Fibroblast of skin of back (primary cell): ENCODE data around the gene TNNI3K.

Experiments used
- DNase-seq: peaks from one replicate; pipeline ENCODE4 v3.0.0-alpha.2; 2013

TNNI3K gene

GRCh38 chr1:74286414-74286813 is 51.2 kb downstream of the TNNI3K start:
- DNase-seq, result no peak

- no peak for DNase-seq
These were observed 79.3 kb downstream of the TNNI3K start for GRCh38 chr1:74314438-74314837.

GRCh38 chr1:74316302-74316701 is 81.1 kb downstream of the TNNI3K start:
- DNase-seq, result no peak

GRCh38 chr1:74317663-74318062 is 82.5 kb downstream of the TNNI3K start:
- DNase-seq, result no peak

- no peak for DNase-seq
These were observed 88.8 kb downstream of the TNNI3K start for GRCh38 chr1:74323937-74324473.

- DNase-seq, result no peak
These were observed 89.7 kb downstream of the TNNI3K start for GRCh38 chr1:74324684-74325448.

GRCh38 chr1:74328851-74329250 is 93.7 kb downstream of the TNNI3K start:
- no peak for DNase-seq

- no peak for DNase-seq
These were observed 98.1 kb downstream of the TNNI3K start for GRCh38 chr1:74333244-74333643.

GRCh38 chr1:74334147-74334546 is 99.0 kb downstream of the TNNI3K start:
- DNase-seq, result peak; percentile 52

- DNase-seq, result no peak
These were observed 105.5 kb downstream of the TNNI3K start for GRCh38 chr1:74340656-74341055.

GRCh38 chr1:74341702-74342339 is 106.6 kb downstream of the TNNI3K start:
- DNase-seq, result no peak

- DNase-seq, result peak; percentile 11
These were observed 108.0 kb downstream of the TNNI3K start for GRCh38 chr1:74343216-74343615.

- no peak for DNase-seq
These were observed 109.2 kb downstream of the TNNI3K start for GRCh38 chr1:74344387-74344786.

GRCh38 chr1:74356493-74356892 is 121.3 kb downstream of the TNNI3K start:
- DNase-seq, result peak; percentile 80

GRCh38 chr1:74357150-74357549 is 122.0 kb downstream of the TNNI3K start:
- DNase-seq, result no peak

- no peak for DNase-seq
These were observed 122.6 kb downstream of the TNNI3K start for GRCh38 chr1:74357756-74358155.

- DNase-seq, result no peak
These were observed 127.5 kb downstream of the TNNI3K start for GRCh38 chr1:74362691-74363090.

- DNase-seq, result no peak
These were observed 128.0 kb downstream of the TNNI3K start for GRCh38 chr1:74363220-74363619.

- no peak for DNase-seq
These were observed 132.1 kb downstream of the TNNI3K start for GRCh38 chr1:74367175-74367813.

GRCh38 chr1:74368335-74368734 is 133.1 kb downstream of the TNNI3K start:
- peak; percentile 76 for DNase-seq

GRCh38 chr1:74375376-74375775 is 140.2 kb downstream of the TNNI3K start:
- DNase-seq, result no peak

- no peak for DNase-seq
These were observed 145.1 kb downstream of the TNNI3K start for GRCh38 chr1:74380252-74380651.

GRCh38 chr1:74388855-74389254 is 153.7 kb downstream of the TNNI3K start:
- DNase-seq, result no peak

- DNase-seq, result no peak
These were observed 157.0 kb downstream of the TNNI3K start for GRCh38 chr1:74392186-74392585.
